HG03571 (cell line): ENCODE results near the gene SCUBE1.

Source experiments
- ATAC-seq: cut with Tn5 transposase; IDR thresholded peaks from one replicate; pipeline ENCODE4 v1.9.1; 2021; ENCODE audit not compliant: unreplicated experiment

Gene SCUBE1

GRCh38 chr22:43220625-43221380 is 122.4 kb downstream of the SCUBE1 start:
- no peak for ATAC-seq

- ATAC-seq, result no peak
Measured at GRCh38 chr22:43218786-43219185, 124.4 kb downstream of the SCUBE1 start.

DNA sequence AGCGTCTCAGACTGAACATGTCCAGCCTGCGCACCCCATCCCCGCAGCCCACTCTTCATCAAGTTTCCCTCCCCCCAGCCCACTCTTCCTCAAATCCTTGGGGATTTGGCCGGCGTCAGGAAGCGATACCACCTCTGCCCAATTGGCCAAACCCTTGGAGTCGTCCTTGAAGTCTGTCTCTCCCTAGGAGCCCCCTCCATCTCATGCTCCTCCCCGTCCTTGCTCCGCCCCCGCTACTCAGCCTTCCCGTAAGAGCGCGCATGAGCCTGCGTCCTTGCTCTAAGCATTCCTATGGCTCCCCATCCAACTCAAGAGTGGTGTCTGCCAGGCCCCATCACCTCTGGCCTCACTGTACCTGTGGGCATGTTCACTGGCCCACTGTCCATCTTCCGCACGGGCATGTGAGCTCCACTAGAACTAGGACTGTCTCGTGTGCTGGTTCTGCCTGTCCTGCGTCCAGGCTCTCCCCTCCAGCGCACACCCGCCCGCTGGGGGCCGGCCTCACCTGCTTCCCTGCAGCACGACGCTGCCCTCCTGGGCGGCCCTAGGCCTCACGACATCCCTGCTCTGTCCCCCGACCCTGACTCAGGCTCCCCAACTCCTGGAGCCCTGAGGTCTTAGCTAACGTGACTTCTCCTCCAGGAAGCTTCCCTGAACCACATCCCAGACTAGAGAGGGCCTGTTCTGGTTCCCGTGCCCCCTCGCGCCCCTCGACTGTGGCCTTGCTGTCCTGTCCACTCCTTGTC is 125.7 kb downstream of the SCUBE1 start:
- no peak for ATAC-seq

- no peak for ATAC-seq
Measured at GRCh38 chr22:43216738-43217137, 126.4 kb downstream of the SCUBE1 start.

- no peak for ATAC-seq
Measured at GRCh38 chr22:43213962-43214361, 129.2 kb downstream of the SCUBE1 start.

- ATAC-seq, result no peak
Measured at GRCh38 chr22:43213051-43213450, 130.1 kb downstream of the SCUBE1 start.

DNA sequence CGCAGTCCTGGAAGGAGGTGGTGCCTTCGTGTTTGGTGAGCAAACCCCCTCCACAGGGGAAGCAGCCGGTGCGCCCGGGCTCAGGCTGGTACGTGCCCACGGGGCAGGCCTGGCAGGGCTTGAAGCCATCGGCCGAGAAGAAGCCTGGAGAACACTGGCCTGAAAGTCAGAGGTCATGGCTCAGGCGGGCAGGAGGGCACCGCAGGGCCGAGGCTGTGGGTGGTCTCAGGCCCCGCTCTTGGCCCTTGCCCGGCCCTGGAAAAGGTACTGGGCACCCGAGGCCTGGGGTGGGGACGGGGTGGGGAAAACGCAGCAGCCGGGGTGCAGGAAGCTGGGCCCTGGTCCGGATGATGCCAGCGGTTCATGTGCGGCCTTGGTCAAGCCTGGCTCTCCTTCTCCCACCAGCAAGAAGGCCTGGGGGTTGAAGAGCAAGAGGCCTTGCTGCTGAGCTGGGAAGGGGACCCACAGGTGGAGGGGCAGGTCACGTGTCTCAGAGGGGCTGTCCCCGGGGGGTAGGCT is 130.7 kb downstream of the SCUBE1 start:
- ATAC-seq, result no peak

- no peak for ATAC-seq
Measured at GRCh38 chr22:43211941-43212433, 131.2 kb downstream of the SCUBE1 start.

- ATAC-seq, result no peak
Measured at GRCh38 chr22:43210631-43211515, 132.3 kb downstream of the SCUBE1 start.

GRCh38 chr22:43209971-43210370 is 133.2 kb downstream of the SCUBE1 start:
- no peak for ATAC-seq

GRCh38 chr22:43209523-43209890 is 133.7 kb downstream of the SCUBE1 start:
- no peak for ATAC-seq

DNA sequence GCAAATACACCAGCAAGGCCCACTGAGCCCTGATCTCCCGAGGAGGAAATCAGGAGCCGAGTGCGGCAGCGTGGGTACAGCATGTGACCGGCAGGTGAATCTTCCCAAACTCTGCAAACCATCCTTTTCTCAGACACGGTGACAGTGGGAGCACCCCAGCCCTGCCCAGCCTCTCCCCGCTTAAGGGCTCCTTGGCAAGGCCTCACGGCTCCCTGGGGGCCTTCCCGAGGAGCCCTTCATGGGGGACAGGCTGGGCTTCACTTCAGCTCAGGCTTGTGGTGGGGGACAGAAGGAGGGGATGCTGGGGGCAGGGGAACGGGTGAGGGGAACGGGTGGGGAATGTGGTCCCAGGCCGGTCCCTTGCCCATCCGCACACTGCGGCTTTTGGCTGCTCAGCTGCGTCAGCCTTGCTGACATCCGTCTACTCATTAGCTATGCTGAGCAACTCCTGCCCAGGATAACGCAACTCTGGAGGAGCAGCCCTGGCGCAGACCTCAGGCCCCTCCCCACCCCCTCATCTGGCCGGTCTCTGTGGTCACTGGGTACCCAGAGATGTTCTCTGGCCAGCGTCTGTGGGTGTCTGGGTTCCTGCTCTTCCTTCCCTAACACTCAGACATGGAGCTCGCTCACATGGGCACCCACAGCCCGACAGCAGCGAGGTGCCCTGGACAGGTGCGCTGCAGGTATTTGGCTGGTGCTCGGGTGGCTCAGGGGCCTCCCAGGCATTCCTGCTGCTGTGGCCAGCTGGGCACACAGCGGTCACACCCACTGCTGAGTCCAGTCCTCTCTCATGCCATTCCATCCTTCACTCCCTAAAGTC is 134.3 kb downstream of the SCUBE1 start:
- no peak for ATAC-seq

- ATAC-seq, result no peak
Measured at GRCh38 chr22:43207849-43208702, 135.1 kb downstream of the SCUBE1 start.

- no peak for ATAC-seq
Measured at GRCh38 chr22:43207386-43207785, 135.8 kb downstream of the SCUBE1 start.

GRCh38 chr22:43206509-43207161 is 136.5 kb downstream of the SCUBE1 start:
- ATAC-seq, result no peak

- ATAC-seq, result no peak
Measured at GRCh38 chr22:43205748-43206508, 137.2 kb downstream of the SCUBE1 start.

- ATAC-seq, result no peak
Measured at GRCh38 chr22:43205261-43205691, 137.9 kb downstream of the SCUBE1 start.

GRCh38 chr22:43203471-43203981 is 139.6 kb downstream of the SCUBE1 start:
- ATAC-seq, result no peak
